HEK293T (cell line): ENCODE data around the gene MMP11.

Experiments used
- ARNT ChIP-seq: fragments of 450-650 bp; IDR thresholded peaks from 2 replicates; pipeline ENCODE4 v1.6.1; 2017; ENCODE audit warnings: mild to moderate bottlenecking
- FOXA1 ChIP-seq: fragments of 450-650 bp; IDR thresholded peaks from 2 replicates; pipeline ENCODE4 v1.6.1; 2016; ENCODE audit warnings: mild to moderate bottlenecking
- HDGF ChIP-seq: fragments of 450-650 bp; IDR thresholded peaks from 2 replicates; pipeline ENCODE4 v1.6.1; 2017; ENCODE audit warnings: antibody characterized with exemption, borderline replicate concordance
- L3MBTL2 ChIP-seq: fragments of 450-650 bp; conservative IDR thresholded peaks from 2 replicates; pipeline ENCODE4 v1.6.1; 2016; ENCODE audit warnings: mild to moderate bottlenecking
- LEF1 ChIP-seq: fragments of 450-650 bp; IDR thresholded peaks from 2 replicates; pipeline ENCODE4 v1.6.1; 2017; ENCODE audit warnings: mild to moderate bottlenecking, borderline replicate concordance
- SP1 ChIP-seq: fragments of 450-650 bp; IDR thresholded peaks from 2 replicates; pipeline ENCODE4 v1.6.1; 2017
- TF ChIP-seq, protein P1 (sequence below): fragments of 450-650 bp; IDR thresholded peaks from 2 replicates; pipeline ENCODE4 v1.6.1; 2016

DNA sequence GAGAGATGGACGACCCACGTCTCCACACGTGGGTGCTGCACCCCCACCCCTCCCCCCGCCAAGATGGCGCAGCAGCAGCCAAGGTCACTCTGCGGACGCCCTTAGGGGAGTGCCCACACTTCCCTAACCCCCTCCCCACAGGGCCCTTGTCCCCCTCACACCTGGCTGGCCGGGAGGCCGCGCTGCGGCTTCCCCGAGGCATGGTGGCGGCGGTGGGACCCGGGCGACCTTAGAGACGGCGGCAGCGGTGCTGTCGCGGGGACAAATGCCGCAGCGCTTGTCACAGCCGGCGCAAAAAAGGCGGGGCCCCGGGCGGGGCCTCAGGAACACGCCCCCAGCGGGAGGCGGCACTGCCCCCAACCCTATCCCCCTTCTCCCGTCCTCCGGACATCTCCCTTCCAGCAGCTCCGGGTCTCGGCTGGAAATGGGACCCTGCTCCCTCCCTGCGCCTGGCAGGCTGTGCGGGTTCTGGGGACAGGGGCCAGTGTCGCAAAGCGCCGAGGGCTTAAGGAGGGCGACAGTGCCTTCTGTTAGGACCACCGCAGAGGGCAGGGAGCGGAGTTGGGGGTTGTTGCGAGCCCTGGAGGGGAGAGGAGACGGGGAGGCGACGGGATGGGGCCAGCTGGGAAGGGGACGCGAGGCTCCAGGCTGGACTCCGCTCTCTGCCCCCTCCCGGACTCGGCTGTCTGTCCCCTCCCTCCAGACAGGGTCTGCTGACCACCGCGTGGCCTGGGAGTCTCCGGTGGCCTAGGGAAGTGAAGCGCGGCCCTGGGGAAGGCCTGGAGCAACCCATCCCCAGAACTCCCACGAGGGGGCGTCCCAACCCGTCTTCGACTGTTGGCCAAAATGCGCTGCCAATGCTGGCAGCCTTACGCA, 4.7 kb upstream of the MMP11 start, which contains the start of gene CHCHD10:
- TF ChIP-seq ARNT: no peak
- no peak for TF ChIP-seq SP1
- peak; percentile 33; the same call in 1 of the 2 replicates for TF ChIP-seq LEF1
- TF ChIP-seq HDGF: peak; percentile 99
- TF ChIP-seq FOXA1: no peak
- TF ChIP-seq, protein P1, sequence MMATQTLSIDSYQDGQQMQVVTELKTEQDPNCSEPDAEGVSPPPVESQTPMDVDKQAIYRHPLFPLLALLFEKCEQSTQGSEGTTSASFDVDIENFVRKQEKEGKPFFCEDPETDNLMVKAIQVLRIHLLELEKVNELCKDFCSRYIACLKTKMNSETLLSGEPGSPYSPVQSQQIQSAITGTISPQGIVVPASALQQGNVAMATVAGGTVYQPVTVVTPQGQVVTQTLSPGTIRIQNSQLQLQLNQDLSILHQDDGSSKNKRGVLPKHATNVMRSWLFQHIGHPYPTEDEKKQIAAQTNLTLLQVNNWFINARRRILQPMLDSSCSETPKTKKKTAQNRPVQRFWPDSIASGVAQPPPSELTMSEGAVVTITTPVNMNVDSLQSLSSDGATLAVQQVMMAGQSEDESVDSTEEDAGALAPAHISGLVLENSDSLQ: no peak
- TF ChIP-seq L3MBTL2: peak; percentile 69
